Naive B cell (primary cell): ENCODE measurements around the gene SNAP23. TPM values are rescaled to one million over a fixed set of nuclear protein-coding genes. Genes with fewer than 3 reads are reported as not detected.

Source experiments
- polyA plus RNA-seq, 6 donors: library from polyadenylated mRNA; unstranded; fragments of 300-500 nt; fragmentation: Illumina TruSeq; gene quantifications; one replicate each; pipeline ENCODE4 v1.2.3, GENCODE V29; 2021; ENCODE audit warnings: low read depth in 6 of 6

The SNAP23 gene
- polyA plus RNA-seq, 6 donors from 2014 or later = 156 to 209 (median 175) TPM

Other genes with a start within 250 kb of the SNAP23 start
- 10 to 100 TPM; 20.8 to 48.7 (median 36.6) TPM for gene GANC, start 222.4 kb upstream of the SNAP23 start, polyA plus RNA-seq
- gene TMEM87A, start 222.2 kb upstream of the SNAP23 start, polyA plus RNA-seq = 10 to 100 TPM; 37.5 to 66.8 (median 48.7) TPM
- gene CAPN3, start 136.1 kb upstream of the SNAP23 start, polyA plus RNA-seq = 1 to 10 TPM in 4 of 6 donors, under 1 TPM in 1, not detected in 1; 0.29 to 5.7 (median 1.6) TPM
- 10 to 100 TPM; 24.1 to 87.1 (median 52.0) TPM for gene ZNF106, start 4.5 kb upstream of the SNAP23 start, polyA plus RNA-seq
- gene LRRC57, start 53.2 kb downstream of the SNAP23 start, polyA plus RNA-seq = 1 to 10 TPM in 5 of 6 donors, under 1 TPM in 1; 0.06 to 8.1 (median 7.0) TPM
- gene HAUS2, start 53.2 kb downstream of the SNAP23 start, polyA plus RNA-seq = 10 to 100 TPM; 13.1 to 32.8 (median 22.3) TPM
- 1 to 10 TPM in 3 of 6 donors, under 1 TPM in 3; 0.28 to 1.9 (median 0.91) TPM for gene STARD9, start 80.0 kb downstream of the SNAP23 start, polyA plus RNA-seq
- 10 to 100 TPM in 1 of 6 donors, 1 to 10 TPM in 5; 4.2 to 11.0 (median 6.2) TPM for gene CDAN1, start 241.5 kb downstream of the SNAP23 start, polyA plus RNA-seq